SK-N-MC (cell line): ENCODE data around the gene GPD1L.

Experiments
- EZH2 ChIP-seq: fragments of 200-600 bp; sonication (generic); IDR thresholded peaks from one replicate; pipeline ENCODE4 v1.6.1; 2017; ENCODE audit warnings: antibody characterized with exemption
- POLR2AphosphoS5 ChIP-seq: IDR thresholded peaks from 2 replicates; pipeline ENCODE4 v1.6.1; 2012; ENCODE audit warnings: mild to moderate bottlenecking, low read depth, low read length, borderline replicate concordance

- no peak for TF ChIP-seq EZH2
- TF ChIP-seq POLR2AphosphoS5, result no peak
Measured at GRCh38 chr3:32126305-32127015, 20.0 kb downstream of the GPD1L start.
